ENCODE data around the gene KCNIP4.

Gene KCNIP4

DNA sequence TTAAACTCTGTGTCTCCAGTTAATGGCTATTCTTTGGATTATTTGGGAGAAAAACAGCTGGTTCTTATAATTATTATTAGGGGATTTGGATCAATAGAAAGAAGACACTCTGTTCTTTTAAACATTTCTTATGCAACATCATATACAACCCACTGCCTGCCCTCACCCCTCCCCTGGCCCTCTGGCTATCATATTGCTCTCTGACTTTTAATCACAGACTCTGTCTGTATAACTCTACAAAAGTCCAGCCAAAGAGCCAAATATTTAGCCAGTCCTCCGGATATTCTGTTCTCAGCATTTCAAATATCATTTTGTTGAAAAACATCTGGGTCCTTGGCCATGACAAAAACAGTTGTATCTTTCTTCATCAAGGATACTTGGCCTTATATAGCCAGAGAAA is 1267.3 kb downstream of the KCNIP4 start:
- no peak for DNase-seq

DNA sequence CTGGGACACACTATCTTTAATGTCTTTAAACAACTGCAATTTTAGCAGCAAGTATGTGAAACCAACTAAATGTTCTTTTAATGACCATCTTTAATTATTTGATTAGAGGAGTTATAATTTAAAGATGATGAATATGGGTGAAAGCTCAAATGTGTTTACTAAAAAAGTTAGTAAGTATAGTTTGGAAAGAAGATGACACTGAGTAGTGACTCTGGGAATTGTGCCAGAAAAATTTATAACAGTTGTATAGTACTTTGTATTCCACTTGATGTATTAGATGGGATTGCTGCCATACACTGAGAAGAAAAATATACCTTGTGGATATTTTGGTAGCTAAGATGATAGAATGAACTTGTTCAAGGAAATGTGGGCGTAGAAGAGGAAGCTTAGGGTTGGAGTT is 1267.8 kb downstream of the KCNIP4 start:
- DNase-seq = no peak

DNA sequence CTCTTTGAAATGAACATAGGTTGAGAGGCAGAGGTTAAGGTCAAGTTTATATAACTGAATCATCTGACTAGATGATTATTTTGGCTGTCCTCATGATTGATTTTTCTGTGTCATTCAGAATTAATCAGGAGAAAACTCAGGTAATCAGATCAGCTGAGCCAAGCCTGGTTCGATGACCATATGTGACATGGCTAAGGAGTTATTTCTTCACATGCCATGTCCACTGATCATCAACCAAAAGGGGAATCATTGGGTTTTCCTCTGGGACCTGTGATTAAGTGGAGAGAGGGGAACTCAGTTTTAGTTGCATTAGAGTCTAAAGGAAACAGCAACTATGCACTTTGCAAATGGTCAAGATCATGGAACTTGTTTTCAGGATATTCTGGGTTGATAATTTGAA is 1268.6 kb downstream of the KCNIP4 start:
- DNase-seq = no peak

Measured in hypothalamus (tissue), 51 donors.